ENCODE results near the gene P2RY11.
A peak's percentile ranks its signal among the peaks of the same experiment; 100 is the strongest.

DNA sequence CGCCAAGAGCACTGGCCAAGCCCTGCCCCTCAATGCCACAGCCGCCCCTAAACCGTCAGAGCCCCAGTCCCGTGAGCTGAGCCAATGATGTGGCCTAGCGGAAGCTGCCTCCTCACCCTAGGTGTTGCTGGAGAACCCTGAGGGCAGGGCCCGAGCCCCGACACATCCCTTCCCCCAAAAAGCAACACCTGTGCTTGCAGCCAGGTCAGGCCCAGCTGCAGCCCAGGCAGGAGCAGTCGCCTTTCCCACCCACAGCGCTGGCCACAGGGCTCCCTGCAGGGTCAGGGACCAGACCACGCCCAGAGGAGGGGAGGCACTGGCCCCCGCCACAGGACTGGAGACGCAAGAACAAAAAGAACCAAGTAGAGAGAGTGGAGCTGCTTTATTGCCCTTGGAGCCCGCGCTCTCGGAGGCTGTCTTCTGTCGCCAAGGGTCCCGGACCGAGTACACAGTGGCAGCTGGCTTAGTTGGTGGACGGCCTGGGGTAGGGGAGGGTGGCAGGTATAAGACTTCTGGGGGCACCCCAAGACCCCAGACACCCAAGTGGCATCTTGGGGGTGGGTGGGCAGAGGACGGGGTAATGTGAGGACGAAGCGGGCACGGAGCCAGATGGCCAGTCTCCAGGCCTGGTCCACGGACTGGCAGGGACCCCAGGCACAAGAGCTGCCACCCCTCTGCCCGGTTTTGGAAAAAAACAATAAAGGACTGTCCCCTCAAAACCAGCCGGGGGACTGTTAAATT, 3.3 kb downstream of the P2RY11 start:
- TF ChIP-seq CTCF (conservative IDR thresholded peaks at IDR 0.05; ENCODE audit: low read depth, low read length) (no peak), SMC3 (IDR thresholded peaks at IDR 0.05; ENCODE audit: low read depth, low read length) (no peak), POLR2A (IDR thresholded peaks at IDR 0.05; ENCODE audit: low read depth, low read length) (peak; percentile 46; the same call in 1 of the 2 replicates), MXI1 (IDR thresholded peaks at IDR 0.05; ENCODE audit: borderline replicate concordance, low read depth, low read length) (no peak), USF2 (IDR thresholded peaks at IDR 0.05; ENCODE audit: low read depth, low read length) (no peak), RCOR1 (IDR thresholded peaks at IDR 0.05; ENCODE audit: insufficient replicate concordance, low read length) (no peak), CEBPB (IDR thresholded peaks at IDR 0.05; ENCODE audit: low read depth, low read length) (no peak), MAZ (IDR thresholded peaks at IDR 0.05; ENCODE audit: borderline replicate concordance, low read depth, low read length) (no peak), BHLHE40 (IDR thresholded peaks at IDR 0.05; ENCODE audit: low read depth, low read length) (no peak), MAFK (IDR thresholded peaks at IDR 0.05; ENCODE audit: low read depth, low read length) (no peak)

Measured in IMR-90 (cell line).